Measurements from ENCODE around the gene KRT33A.

KRT33A gene

DNA sequence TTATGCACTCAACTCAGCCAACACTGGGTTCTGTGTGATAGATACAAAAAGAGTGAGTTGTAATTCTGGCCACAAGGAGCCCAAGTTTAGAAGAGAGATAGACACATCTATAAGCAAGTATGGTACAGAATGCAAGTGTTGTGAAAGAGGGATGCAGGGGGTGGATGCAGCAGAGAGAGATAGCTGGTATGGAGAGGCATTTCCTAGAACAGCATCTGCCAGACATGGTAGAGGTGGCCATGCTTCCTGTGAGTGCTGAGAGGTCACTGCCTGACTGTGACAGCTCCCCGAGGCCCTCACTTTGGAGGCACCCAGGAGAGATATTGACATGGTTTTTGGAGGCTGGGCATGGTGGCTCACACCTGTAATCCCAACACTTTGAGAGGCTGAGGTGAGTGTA is 39.5 kb downstream of the KRT33A start:
- no peaks in the 10 kb centered on the region for H3K36me3 ChIP-seq (ENCODE audit: insufficient read depth, low read length)
- H3K9ac ChIP-seq (ENCODE audit: low read depth, low read length), result no peak overlapping the region
- peaks cover 3% of the 10 kb centered on the region for H3K27me3 ChIP-seq (ENCODE audit: control insufficient read depth, insufficient read depth, low read length)
- H3K4me3 ChIP-seq (ENCODE audit: low read length), result no peak overlapping the region
- no peak overlapping the region for H3K4me2 ChIP-seq (ENCODE audit: low read length)
- peaks cover 20% of the 10 kb centered on the region for H3K4me1 ChIP-seq (ENCODE audit: control insufficient read depth, insufficient read depth, low read length)
- H3K9me3 ChIP-seq (replicated peaks; ENCODE audit: low read length), result no peaks in the 10 kb centered on the region

DNA sequence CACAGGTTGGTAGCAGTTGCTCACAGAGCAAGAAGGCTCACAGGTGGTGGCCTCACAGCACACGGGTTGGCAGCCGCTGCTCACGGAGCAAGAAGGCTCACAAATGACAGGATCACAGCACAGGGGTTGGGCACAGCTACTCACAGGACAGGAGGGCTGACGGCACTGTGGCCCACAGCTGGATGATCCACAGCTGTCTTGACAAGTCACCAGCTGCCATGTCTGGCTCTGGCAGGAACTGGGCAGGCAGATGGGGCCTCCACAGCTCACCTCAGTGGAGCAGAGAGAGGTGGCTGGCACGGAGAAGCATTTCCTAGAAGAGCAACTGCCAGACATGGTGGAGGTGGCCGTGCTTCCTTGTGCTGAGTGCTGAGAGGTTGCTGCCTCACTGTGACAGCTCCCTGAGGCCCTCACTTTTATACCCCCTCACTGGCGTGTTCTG is 41.7 kb downstream of the KRT33A start, which contains the start of gene KRTAP16-1:
Gene KRTAP16-1, minus strand, starts transcription at position 392 of the 442 bp plus-strand sequence. Its CDS starts 56 bp downstream, at position 336.
- Histone ChIP-seq H3K4me2 (ENCODE audit: low read length) (peak within 1 kb of the TSS; percentile 74), H3K4me1 (ENCODE audit: control insufficient read depth, insufficient read depth, low read length) (peaks cover 20% of the 10 kb centered on the region), H3K9ac (ENCODE audit: low read depth, low read length) (no peak within 1 kb of the TSS), H3K27me3 (ENCODE audit: control insufficient read depth, insufficient read depth, low read length) (no peaks in the 10 kb centered on the region), H3K36me3 (ENCODE audit: insufficient read depth, low read length) (no peaks in the 10 kb centered on the region), H3K4me3 (ENCODE audit: low read length) (peak within 1 kb of the TSS; percentile 55), H3K9me3 (replicated peaks; ENCODE audit: low read length) (no peaks in the 10 kb centered on the region)

DNA sequence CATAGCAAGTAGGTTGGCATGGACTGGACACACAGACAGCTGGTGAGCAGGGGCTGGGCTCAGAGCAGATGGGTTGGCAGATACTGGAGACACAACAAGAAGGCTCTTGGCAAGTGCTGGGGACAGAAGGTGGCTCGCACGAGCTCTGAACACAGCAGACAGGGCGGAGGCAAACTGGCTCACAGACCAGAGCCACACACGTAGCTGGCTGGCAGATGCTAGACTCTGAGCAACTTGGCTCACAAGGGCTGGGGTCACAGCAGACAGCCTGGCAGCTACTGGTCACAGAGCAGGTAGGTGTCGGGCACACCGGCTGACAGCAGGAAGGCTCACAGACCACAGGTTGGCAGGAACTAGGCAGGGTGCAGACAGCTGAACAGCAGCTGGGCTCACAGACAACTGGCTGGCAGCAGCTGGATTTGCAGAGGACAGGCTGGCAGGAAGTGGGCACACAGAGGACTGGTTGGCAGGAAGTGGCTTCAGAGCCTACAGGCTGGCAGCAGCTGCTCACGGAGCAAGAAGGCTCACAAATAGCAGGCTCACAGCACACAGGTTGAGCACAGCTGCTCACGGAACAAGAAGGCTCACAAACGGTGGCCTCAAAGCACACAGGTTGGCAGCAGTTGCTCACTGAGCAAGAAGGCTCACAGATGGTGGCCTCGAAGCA is 42.2 kb downstream of the KRT33A start:
- Histone ChIP-seq H3K4me2 (ENCODE audit: low read length) (peak overlapping the region; percentile 74), H3K9ac (ENCODE audit: low read depth, low read length) (no peak overlapping the region), H3K27me3 (ENCODE audit: control insufficient read depth, insufficient read depth, low read length) (no peaks in the 10 kb centered on the region), H3K9me3 (replicated peaks; ENCODE audit: low read length) (no peaks in the 10 kb centered on the region), H3K36me3 (ENCODE audit: insufficient read depth, low read length) (no peaks in the 10 kb centered on the region), H3K4me1 (ENCODE audit: control insufficient read depth, insufficient read depth, low read length) (peaks cover 20% of the 10 kb centered on the region), H3K4me3 (ENCODE audit: low read length) (peak overlapping the region; percentile 55)

DNA sequence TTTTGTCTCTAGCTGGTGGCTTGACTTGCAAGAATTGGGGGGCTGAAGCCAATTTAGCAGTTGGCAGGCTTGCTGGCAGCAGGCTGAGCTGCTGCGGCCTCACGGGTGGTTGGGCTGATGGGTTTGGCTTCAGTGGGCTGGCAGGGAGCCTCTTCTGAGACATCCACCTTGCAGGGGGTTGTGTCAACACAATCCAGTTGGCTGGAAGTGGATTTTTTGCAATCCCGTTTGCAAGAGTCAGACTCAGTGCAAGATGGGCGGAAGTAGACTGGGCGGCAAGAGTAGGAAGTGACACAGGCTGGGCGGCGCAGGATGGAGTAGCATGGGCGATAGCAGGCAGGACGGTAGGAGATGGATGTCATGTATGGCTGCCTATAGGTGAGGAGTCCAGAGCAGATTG is 43.0 kb downstream of the KRT33A start:
- no peaks in the 10 kb centered on the region for H3K36me3 ChIP-seq (ENCODE audit: insufficient read depth, low read length)
- peak overlapping the region; percentile 55 for H3K4me3 ChIP-seq (ENCODE audit: low read length)
- H3K27me3 ChIP-seq (ENCODE audit: control insufficient read depth, insufficient read depth, low read length), result no peaks in the 10 kb centered on the region
- no peak overlapping the region for H3K9ac ChIP-seq (ENCODE audit: low read depth, low read length)
- H3K4me2 ChIP-seq (ENCODE audit: low read length), result peak overlapping the region; percentile 74
- peaks cover 20% of the 10 kb centered on the region for H3K4me1 ChIP-seq (ENCODE audit: control insufficient read depth, insufficient read depth, low read length)
- H3K9me3 ChIP-seq (replicated peaks; ENCODE audit: low read length), result no peaks in the 10 kb centered on the region

DNA sequence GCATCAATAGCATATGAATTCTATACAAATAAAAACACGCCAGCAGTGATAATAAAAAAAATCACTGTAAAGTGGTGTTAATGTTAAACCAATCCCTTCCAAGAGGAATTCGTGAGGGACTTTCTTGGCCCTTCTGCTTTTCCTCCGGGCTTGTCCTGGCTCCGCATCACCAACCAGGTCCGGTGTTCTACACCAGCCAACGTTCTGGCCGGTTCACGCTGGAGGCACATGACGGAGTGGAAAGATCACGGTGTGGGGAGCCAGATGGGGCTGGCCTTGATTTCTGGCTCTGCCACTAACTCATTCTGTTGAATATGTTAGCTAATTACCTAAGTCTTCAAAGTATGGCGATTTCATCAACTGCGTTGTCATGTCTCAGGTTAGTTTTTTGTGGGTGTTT is 46.5 kb downstream of the KRT33A start:
- Histone ChIP-seq H3K9ac (ENCODE audit: low read depth, low read length) (no peak overlapping the region), H3K4me1 (ENCODE audit: control insufficient read depth, insufficient read depth, low read length) (peaks cover 20% of the 10 kb centered on the region), H3K27me3 (ENCODE audit: control insufficient read depth, insufficient read depth, low read length) (no peaks in the 10 kb centered on the region), H3K4me3 (ENCODE audit: low read length) (no peak overlapping the region), H3K36me3 (ENCODE audit: insufficient read depth, low read length) (no peaks in the 10 kb centered on the region), H3K9me3 (replicated peaks; ENCODE audit: low read length) (no peaks in the 10 kb centered on the region), H3K4me2 (ENCODE audit: low read length) (no peak overlapping the region)

DNA sequence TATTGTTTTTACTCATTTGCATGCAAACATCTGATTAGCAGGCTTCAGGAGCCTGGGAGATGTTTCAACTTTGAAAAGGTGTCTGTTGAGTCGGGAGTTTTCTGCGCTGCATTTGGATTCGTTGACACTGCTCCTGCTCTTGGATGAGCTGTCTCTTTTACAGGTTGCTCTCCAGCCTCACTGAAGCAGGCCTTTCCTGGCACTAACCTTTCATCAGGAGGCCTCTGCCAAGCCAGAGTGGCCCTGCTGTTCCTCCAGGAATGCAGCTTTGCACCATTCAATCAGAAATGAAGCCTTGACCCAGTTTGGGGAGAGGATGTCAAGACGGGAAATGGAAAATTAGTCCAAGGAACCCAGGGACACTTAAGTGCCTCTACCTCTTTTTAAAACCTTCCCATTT is 47.6 kb downstream of the KRT33A start:
- Histone ChIP-seq H3K27me3 (ENCODE audit: control insufficient read depth, insufficient read depth, low read length) (no peaks in the 10 kb centered on the region), H3K9me3 (replicated peaks; ENCODE audit: low read length) (no peaks in the 10 kb centered on the region), H3K4me1 (ENCODE audit: control insufficient read depth, insufficient read depth, low read length) (peaks cover 9% of the 10 kb centered on the region), H3K9ac (ENCODE audit: low read depth, low read length) (no peak overlapping the region), H3K4me3 (ENCODE audit: low read length) (no peak overlapping the region), H3K4me2 (ENCODE audit: low read length) (no peak overlapping the region), H3K36me3 (ENCODE audit: insufficient read depth, low read length) (no peaks in the 10 kb centered on the region)

DNA sequence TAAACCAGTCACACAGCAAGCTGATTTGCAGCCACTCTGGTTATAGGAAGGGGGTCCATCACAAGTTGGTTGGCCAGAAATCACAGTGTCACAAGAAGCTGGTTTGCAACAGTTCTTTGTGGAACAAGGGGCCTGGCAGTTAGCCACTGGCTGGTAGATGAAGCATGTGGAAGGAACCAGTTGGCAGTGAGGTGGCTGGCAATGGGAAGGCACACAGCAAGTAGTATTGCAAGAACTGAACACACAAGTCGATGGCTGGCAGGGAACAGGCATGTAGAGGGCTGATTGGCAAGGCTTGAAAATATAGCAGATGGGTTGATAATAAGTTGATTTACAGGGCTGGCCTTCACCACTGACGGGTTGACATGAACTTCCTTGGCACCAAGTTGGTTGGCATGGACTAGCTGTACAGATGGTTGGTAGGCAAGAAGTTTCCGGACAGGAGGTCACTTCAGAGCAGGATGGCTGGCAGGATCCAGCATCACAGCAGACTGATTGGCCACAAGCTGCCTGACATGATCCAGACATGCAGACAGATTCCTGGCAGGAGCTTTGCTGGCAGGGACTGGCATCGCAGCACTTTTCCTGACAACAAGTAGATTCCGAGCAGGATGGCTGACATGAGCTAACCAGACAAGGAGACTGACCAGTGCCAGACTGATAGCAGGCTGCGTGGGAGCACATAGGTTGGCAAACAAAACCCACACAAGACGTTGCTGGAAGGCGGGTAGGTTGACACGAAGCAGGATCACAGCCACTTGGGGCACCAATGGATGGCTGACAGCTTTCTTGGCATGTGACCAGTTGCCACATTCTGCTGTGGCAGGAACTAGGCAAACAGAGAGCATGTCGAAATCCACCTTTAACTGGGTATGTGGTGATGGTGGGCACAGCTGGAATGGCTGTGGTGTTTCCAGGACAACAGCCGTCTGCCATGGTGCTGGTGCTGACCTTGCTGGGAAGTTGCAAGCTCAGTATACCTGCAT is 48.4 kb downstream of the KRT33A start, which contains the start of gene KRTAP29-1:
Gene KRTAP29-1, minus strand, starts transcription at position 936 of the 986 bp plus-strand sequence. Its CDS starts 0 bp downstream, at position 936.
- Histone ChIP-seq H3K9ac (ENCODE audit: low read depth, low read length) (no peak within 1 kb of the TSS), H3K4me2 (ENCODE audit: low read length) (no peak within 1 kb of the TSS), H3K27me3 (ENCODE audit: control insufficient read depth, insufficient read depth, low read length) (no peaks in the 10 kb centered on the region), H3K4me3 (ENCODE audit: low read length) (no peak within 1 kb of the TSS), H3K4me1 (ENCODE audit: control insufficient read depth, insufficient read depth, low read length) (peaks cover 1% of the 10 kb centered on the region), H3K9me3 (replicated peaks; ENCODE audit: low read length) (no peaks in the 10 kb centered on the region), H3K36me3 (ENCODE audit: insufficient read depth, low read length) (no peaks in the 10 kb centered on the region)

DNA sequence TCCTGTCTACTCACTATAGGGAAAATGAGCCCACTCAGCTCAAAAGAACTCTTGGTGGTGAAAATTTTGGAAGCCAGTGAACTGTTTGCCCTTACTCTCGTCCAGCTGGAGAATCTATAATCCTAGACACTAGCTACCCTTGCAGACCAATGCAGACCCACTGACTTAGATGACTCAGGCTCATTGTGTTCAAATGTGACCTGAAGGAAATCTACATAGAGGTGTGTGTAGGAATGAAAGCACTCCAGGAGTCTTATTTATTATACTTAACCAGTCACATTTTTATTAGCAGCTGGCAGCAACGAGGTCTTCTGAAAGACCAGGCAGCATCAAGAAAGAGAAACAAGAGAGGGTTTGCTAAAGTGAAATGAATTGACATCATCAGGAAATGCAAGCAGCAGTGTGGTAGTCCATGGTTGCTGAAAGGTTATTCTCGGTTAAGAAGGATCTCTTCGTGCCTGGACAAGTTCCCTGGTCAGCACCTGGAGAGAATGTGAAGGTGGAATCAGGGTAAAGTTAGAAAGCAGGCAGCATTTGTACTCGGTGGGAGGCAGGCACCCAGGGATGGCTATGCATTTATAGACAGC is 49.3 kb downstream of the KRT33A start:
- Histone ChIP-seq H3K9ac (ENCODE audit: low read depth, low read length) (no peak overlapping the region), H3K9me3 (replicated peaks; ENCODE audit: low read length) (no peaks in the 10 kb centered on the region), H3K4me2 (ENCODE audit: low read length) (no peak overlapping the region), H3K27me3 (ENCODE audit: control insufficient read depth, insufficient read depth, low read length) (no peaks in the 10 kb centered on the region), H3K4me1 (ENCODE audit: control insufficient read depth, insufficient read depth, low read length) (no peaks in the 10 kb centered on the region), H3K36me3 (ENCODE audit: insufficient read depth, low read length) (no peaks in the 10 kb centered on the region), H3K4me3 (ENCODE audit: low read length) (no peak overlapping the region)

DNA sequence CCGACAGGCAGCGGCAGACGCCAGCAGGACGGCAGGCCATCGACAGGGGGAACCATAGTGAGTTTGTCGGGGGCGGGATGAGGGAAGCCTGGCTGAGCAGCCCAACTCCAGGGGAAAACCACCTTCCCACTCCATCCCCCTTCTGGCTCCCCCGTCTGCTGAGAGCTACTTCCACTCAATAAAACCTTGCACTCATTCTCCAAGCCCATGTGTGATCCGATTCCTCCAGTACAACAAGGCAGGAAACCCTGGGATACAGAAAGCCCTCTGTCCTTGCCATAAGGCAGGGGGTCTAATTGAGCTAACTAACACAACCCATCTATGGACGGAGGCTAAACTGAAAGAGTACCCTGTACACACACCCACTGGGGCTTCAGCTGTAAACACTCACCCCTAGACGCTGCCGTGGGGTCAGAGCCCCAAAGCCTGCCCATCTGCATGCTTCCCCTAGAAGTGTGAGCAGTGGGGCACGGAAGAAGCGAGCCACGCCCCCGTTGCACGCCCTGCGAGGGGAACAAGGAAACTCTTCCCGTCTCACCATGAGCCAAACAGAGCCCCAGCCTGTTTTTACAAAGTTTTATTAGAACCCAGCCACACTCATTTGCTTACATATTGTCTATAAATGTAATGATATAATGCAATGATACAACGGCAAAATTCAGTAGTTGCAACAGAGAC is 52.0 kb downstream of the KRT33A start:
- Histone ChIP-seq H3K4me2 (ENCODE audit: low read length) (no peak overlapping the region), H3K9ac (ENCODE audit: low read depth, low read length) (no peak overlapping the region), H3K27me3 (ENCODE audit: control insufficient read depth, insufficient read depth, low read length) (no peaks in the 10 kb centered on the region), H3K36me3 (ENCODE audit: insufficient read depth, low read length) (no peaks in the 10 kb centered on the region), H3K9me3 (replicated peaks; ENCODE audit: low read length) (no peaks in the 10 kb centered on the region), H3K4me3 (ENCODE audit: low read length) (no peak overlapping the region), H3K4me1 (ENCODE audit: control insufficient read depth, insufficient read depth, low read length) (no peaks in the 10 kb centered on the region)

DNA sequence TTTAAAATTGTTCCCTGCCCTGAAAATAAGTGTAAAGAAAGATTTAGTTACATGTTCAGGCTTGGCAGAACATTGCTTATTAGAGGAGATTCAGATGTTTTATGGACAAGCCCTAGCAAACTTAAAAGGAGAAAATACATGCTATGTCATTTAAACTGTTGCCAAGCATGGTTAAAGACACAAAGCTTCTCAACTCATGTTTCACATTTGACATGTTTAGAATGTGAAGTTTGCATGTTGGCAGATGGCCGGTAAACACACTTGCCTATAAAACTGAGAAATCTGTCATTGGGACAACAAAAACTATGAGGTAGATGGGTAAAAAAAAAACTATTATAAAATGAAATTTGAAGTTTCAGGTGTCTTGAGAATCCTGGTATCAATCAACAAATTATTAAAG is 53.8 kb downstream of the KRT33A start:
- Histone ChIP-seq H3K4me1 (ENCODE audit: control insufficient read depth, insufficient read depth, low read length) (no peaks in the 10 kb centered on the region), H3K27me3 (ENCODE audit: control insufficient read depth, insufficient read depth, low read length) (no peaks in the 10 kb centered on the region), H3K9ac (ENCODE audit: low read depth, low read length) (no peak overlapping the region), H3K9me3 (replicated peaks; ENCODE audit: low read length) (no peaks in the 10 kb centered on the region), H3K4me3 (ENCODE audit: low read length) (no peak overlapping the region), H3K4me2 (ENCODE audit: low read length) (no peak overlapping the region), H3K36me3 (ENCODE audit: insufficient read depth, low read length) (no peaks in the 10 kb centered on the region)

All from skeletal muscle satellite cell (primary cell).